Measurements from ENCODE around the gene CENPF. TPM values are rescaled to one million over a fixed set of nuclear protein-coding genes. Genes with fewer than 3 reads are reported as not detected.

The CENPF gene
- total RNA-seq, 1 experiment from 2014 or later = 156 TPM

- Histone ChIP-seq H3K79me2 (ENCODE audit: low read depth) (no peaks in the 10 kb centered on the region), H3K27ac (no peak overlapping the region), H3K4me3 (no peak overlapping the region), H3K36me3 (ENCODE audit: low read depth) (peaks cover 71% of the 10 kb centered on the region), H2AFZ (no peak overlapping the region), H4K20me1 (ENCODE audit: insufficient read depth) (no peaks in the 10 kb centered on the region), H3K27me3 (ENCODE audit: insufficient read depth, low read depth) (no peaks in the 10 kb centered on the region), H3F3A (ENCODE audit: insufficient read depth, low read depth) (no peaks in the 10 kb centered on the region), H3K9me2 (ENCODE audit: insufficient read depth) (no peaks in the 10 kb centered on the region), H3K4me1 (replicated peaks; ENCODE audit: insufficient read depth) (no peaks in the 10 kb centered on the region), H3K9me3 (ENCODE audit: insufficient read depth, low read depth) (no peaks in the 10 kb centered on the region), H3K4me2 (no peak overlapping the region)
- intact Hi-C loops (cut with micrococcal nuclease; ENCODE audit: unreplicated experiment) = loop anchor here (2.0 kb wide), 1 partner anchor 869 kb away; no protein-coding TSS in a partner anchor
- TF ChIP-seq EZH2 (IDR thresholded peaks at IDR 0.05; ENCODE audit: low read depth) (no peak), CTCF (conservative IDR thresholded peaks at IDR 0.05) (no peak)
- no TSS peak for BruUV-seq (replicated peaks)
- ChIA-PET CTCF (no interaction called here), POLR2A (ENCODE audit: unreplicated experiment) (no interaction called here)
- no peak for DNase-seq
Measured at GRCh38 chr1:214658175-214658574, 55.2 kb downstream of the CENPF start.

- H3K36me3 ChIP-seq (ENCODE audit: low read depth) = peaks cover 75% of the 10 kb centered on the region
- no peaks in the 10 kb centered on the region for H3F3A ChIP-seq (ENCODE audit: insufficient read depth, low read depth)
- no peaks in the 10 kb centered on the region for H3K79me2 ChIP-seq (ENCODE audit: low read depth)
- ChIA-PET CTCF (no interaction called here), POLR2A (ENCODE audit: unreplicated experiment) (no interaction called here)
- no peaks in the 10 kb centered on the region for H3K4me1 ChIP-seq (replicated peaks; ENCODE audit: insufficient read depth)
- H4K20me1 ChIP-seq (ENCODE audit: insufficient read depth) = no peaks in the 10 kb centered on the region
- H3K27me3 ChIP-seq (ENCODE audit: insufficient read depth, low read depth) = no peaks in the 10 kb centered on the region
- TF ChIP-seq CTCF (conservative IDR thresholded peaks at IDR 0.05) = peak; percentile 49; the same call in 1 of the 2 replicates
- no peak for TF ChIP-seq EZH2 (IDR thresholded peaks at IDR 0.05; ENCODE audit: low read depth)
- no peak for DNase-seq
- no peaks in the 10 kb centered on the region for H3K9me2 ChIP-seq (ENCODE audit: insufficient read depth)
- no peak overlapping the region for H2AFZ ChIP-seq
- no peak overlapping the region for H3K4me2 ChIP-seq
- no TSS peak for BruUV-seq (replicated peaks)
- intact Hi-C loops (cut with micrococcal nuclease; ENCODE audit: unreplicated experiment) = loop anchor here (1.0 to 2.0 kb wide), 2 partner anchors 488 to 868 kb away; no protein-coding TSS in a partner anchor
- no peaks in the 10 kb centered on the region for H3K9me3 ChIP-seq (ENCODE audit: insufficient read depth, low read depth)
- H3K4me3 ChIP-seq = no peak overlapping the region
- no peak overlapping the region for H3K27ac ChIP-seq
Measured at GRCh38 chr1:214658785-214659184, 55.8 kb downstream of the CENPF start.

- H2AFZ ChIP-seq = no peak overlapping the region
- H3K79me2 ChIP-seq (ENCODE audit: low read depth) = no peaks in the 10 kb centered on the region
- no TSS peak for BruUV-seq (replicated peaks)
- no peaks in the 10 kb centered on the region for H3K9me3 ChIP-seq (ENCODE audit: insufficient read depth, low read depth)
- no peak overlapping the region for H3K27ac ChIP-seq
- intact Hi-C loops (cut with micrococcal nuclease; ENCODE audit: unreplicated experiment) = loop anchor here (10.0 kb wide), 1 partner anchor 945 kb away; no protein-coding TSS in a partner anchor
- no peaks in the 10 kb centered on the region for H3F3A ChIP-seq (ENCODE audit: insufficient read depth, low read depth)
- no peaks in the 10 kb centered on the region for H3K4me1 ChIP-seq (replicated peaks; ENCODE audit: insufficient read depth)
- POLR2A ChIA-PET (ENCODE audit: unreplicated experiment) = no interaction called here
- H3K27me3 ChIP-seq (ENCODE audit: insufficient read depth, low read depth) = no peaks in the 10 kb centered on the region
- no peak for TF ChIP-seq EZH2 (IDR thresholded peaks at IDR 0.05; ENCODE audit: low read depth)
- TF ChIP-seq CTCF (conservative IDR thresholded peaks at IDR 0.05) = no peak
- no peaks in the 10 kb centered on the region for H3K9me2 ChIP-seq (ENCODE audit: insufficient read depth)
- CTCF ChIA-PET = no interaction called here
- no peak for DNase-seq
- H3K4me3 ChIP-seq = no peak overlapping the region
- no peak overlapping the region for H3K4me2 ChIP-seq
- no peaks in the 10 kb centered on the region for H4K20me1 ChIP-seq (ENCODE audit: insufficient read depth)
- peaks cover 82% of the 10 kb centered on the region for H3K36me3 ChIP-seq (ENCODE audit: low read depth)
Measured at GRCh38 chr1:214660190-214660589, 57.2 kb downstream of the CENPF start.

All from PC-9 (cell line).